ENCODE measurements around the gene SETSIP.

DNA sequence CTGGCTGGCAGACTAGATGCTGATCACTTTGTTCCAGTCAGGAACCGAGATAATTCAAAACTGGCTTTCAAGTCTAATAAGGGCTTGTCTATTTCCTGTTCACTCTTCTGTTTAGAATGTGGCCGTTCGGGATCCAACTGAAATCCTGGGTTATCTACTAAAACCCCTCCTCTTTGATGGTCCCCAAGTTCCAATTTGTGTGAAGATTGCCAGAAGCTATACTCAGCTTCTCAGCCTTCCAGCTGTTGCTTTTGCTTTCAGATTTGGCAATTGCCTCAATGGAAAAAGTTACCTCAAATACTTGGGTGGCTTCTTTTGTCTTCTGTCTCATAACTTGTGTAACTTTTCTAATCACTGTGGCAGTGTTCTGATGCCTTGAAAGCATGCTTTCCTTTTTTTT lies 48.7 kb upstream of the SETSIP start:
- TF ChIP-seq POLR2A (IDR thresholded peaks at IDR 0.05): no peak
- TF ChIP-seq, protein P1, sequence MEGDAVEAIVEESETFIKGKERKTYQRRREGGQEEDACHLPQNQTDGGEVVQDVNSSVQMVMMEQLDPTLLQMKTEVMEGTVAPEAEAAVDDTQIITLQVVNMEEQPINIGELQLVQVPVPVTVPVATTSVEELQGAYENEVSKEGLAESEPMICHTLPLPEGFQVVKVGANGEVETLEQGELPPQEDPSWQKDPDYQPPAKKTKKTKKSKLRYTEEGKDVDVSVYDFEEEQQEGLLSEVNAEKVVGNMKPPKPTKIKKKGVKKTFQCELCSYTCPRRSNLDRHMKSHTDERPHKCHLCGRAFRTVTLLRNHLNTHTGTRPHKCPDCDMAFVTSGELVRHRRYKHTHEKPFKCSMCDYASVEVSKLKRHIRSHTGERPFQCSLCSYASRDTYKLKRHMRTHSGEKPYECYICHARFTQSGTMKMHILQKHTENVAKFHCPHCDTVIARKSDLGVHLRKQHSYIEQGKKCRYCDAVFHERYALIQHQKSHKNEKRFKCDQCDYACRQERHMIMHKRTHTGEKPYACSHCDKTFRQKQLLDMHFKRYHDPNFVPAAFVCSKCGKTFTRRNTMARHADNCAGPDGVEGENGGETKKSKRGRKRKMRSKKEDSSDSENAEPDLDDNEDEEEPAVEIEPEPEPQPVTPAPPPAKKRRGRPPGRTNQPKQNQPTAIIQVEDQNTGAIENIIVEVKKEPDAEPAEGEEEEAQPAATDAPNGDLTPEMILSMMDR (IDR thresholded peaks at IDR 0.05): no peak
- TF ChIP-seq POLR2AphosphoS5 (IDR thresholded peaks at IDR 0.05): no peak

All from transverse colon (tissue), 4 donors.